ENCODE measurements around the gene ATF6B.
"Not testable (repeated sequence)": the region's sequence is repeated elsewhere in the genome, so short reads cannot be mapped to it uniquely, and the experiment has no call there.

ATF6B gene

GRCh38 chr6:32146287-32146686, 18.2 kb upstream of the ATF6B start:
- ChIA-PET CTCF (interaction anchor here (0.9 to 1.6 kb wide), 2 partner anchors 10 to 16 kb away, joined by 4 read pairs; partner anchors contain the start of gene FKBPL), POLR2A (interaction anchor here (0.6 kb wide), 1 partner anchor 564 kb away, joined by 3 read pairs; no protein-coding TSS in a partner anchor)
- no peaks in the 10 kb centered on the region for H3K36me3 ChIP-seq (ENCODE audit: control insufficient read depth in 4 of 4, insufficient read depth in 4 of 4, low read length in 3 of 4)
- peaks cover 0 to 21% (median 9%) of the 10 kb centered on the region in 4 experiments for H3K4me1 ChIP-seq (ENCODE audit: control extremely low read depth in 1 of 4, control insufficient read depth in 4 of 4, insufficient read depth in 4 of 4, low read length in 3 of 4)
- H3K27me3 ChIP-seq (replicated peaks in 2 of 5; ENCODE audit: control insufficient read depth in 4 of 5, insufficient read depth in 5 of 5, low read length in 4 of 5): peaks cover 5 to 32% (median 22%) of the 10 kb centered on the region in 5 experiments
- DNase-seq: no peak
- H3K4me3 ChIP-seq (ENCODE audit: control insufficient read depth in 1 of 7, extremely low read depth in 1 of 7, insufficient read depth in 4 of 7, low read depth in 2 of 7, low read length in 6 of 7): no peak overlapping the region
- no peak overlapping the region for H3K27ac ChIP-seq (ENCODE audit: insufficient read depth in 1 of 2, low read depth in 1 of 2, low read length in 2 of 2, poor library complexity in 1 of 2, severe bottlenecking in 2 of 2)
- 100% methylated on average over 1 of the region's 1 CpG for WGBS (ENCODE audit: insufficient coverage)
- no peaks in the 10 kb centered on the region for H3K9me3 ChIP-seq (ENCODE audit: control extremely low read depth in 1 of 5, control insufficient read depth in 4 of 5, insufficient read depth in 2 of 5, low read depth in 1 of 5, low read length in 4 of 5)

- H3K9me3 ChIP-seq (ENCODE audit: control extremely low read depth in 1 of 5, control insufficient read depth in 4 of 5, insufficient read depth in 2 of 5, low read depth in 1 of 5, low read length in 4 of 5): not testable (repeated sequence)
- CTCF ChIA-PET: interaction anchor here (1.0 to 2.1 kb wide), 3 partner anchors 13 to 51 kb away, joined by 4 to 8 read pairs (median 5); no protein-coding TSS in a partner anchor
Observed at GRCh38 chr6:32144238-32144637, 16.2 kb upstream of the ATF6B start.

GRCh38 chr6:32140420-32141046, 12.5 kb upstream of the ATF6B start:
- no peaks in the 10 kb centered on the region for H3K36me3 ChIP-seq (ENCODE audit: control insufficient read depth in 4 of 4, insufficient read depth in 4 of 4, low read length in 3 of 4)
- no peaks in the 10 kb centered on the region for H3K4me1 ChIP-seq (ENCODE audit: control extremely low read depth in 1 of 4, control insufficient read depth in 4 of 4, insufficient read depth in 4 of 4, low read length in 3 of 4)
- POLR2A ChIA-PET: no interaction called here
- 89% methylated on average over 5 of the region's 5 CpGs for WGBS (ENCODE audit: insufficient coverage)
- CTCF ChIA-PET: interaction anchor here (0.6 kb wide), 1 partner anchor 798 kb away, joined by 3 read pairs; no protein-coding TSS in a partner anchor
- no peak for DNase-seq
- no peaks in the 10 kb centered on the region for H3K9me3 ChIP-seq (ENCODE audit: control extremely low read depth in 1 of 5, control insufficient read depth in 4 of 5, insufficient read depth in 2 of 5, low read depth in 1 of 5, low read length in 4 of 5)
- no peak overlapping the region for H3K4me3 ChIP-seq (ENCODE audit: control insufficient read depth in 1 of 7, extremely low read depth in 1 of 7, insufficient read depth in 4 of 7, low read depth in 2 of 7, low read length in 6 of 7)
- no peak overlapping the region for H3K27ac ChIP-seq (ENCODE audit: insufficient read depth in 1 of 2, low read depth in 1 of 2, low read length in 2 of 2, poor library complexity in 1 of 2, severe bottlenecking in 2 of 2)
- H3K27me3 ChIP-seq (replicated peaks in 2 of 5; ENCODE audit: control insufficient read depth in 4 of 5, insufficient read depth in 5 of 5, low read length in 4 of 5): no peaks in the 10 kb centered on the region

More at GRCh38 chr6:32144238-32144637, 16.2 kb upstream of the ATF6B start:
- POLR2A ChIA-PET; H3K36me3 ChIP-seq (ENCODE audit: control insufficient read depth in 4 of 4, insufficient read depth in 4 of 4, low read length in 3 of 4); H3K4me3 ChIP-seq (ENCODE audit: control insufficient read depth in 1 of 7, extremely low read depth in 1 of 7, insufficient read depth in 4 of 7, low read depth in 2 of 7, low read length in 6 of 7); H3K27ac ChIP-seq (ENCODE audit: insufficient read depth in 1 of 2, low read depth in 1 of 2, low read length in 2 of 2, poor library complexity in 1 of 2, severe bottlenecking in 2 of 2); DNase-seq: not testable (repeated sequence)
- 92% methylated on average over 4 of the region's 7 CpGs for WGBS (ENCODE audit: insufficient coverage)
- Histone ChIP-seq H3K4me1 (ENCODE audit: control extremely low read depth in 1 of 4, control insufficient read depth in 4 of 4, insufficient read depth in 4 of 4, low read length in 3 of 4) (peaks cover 0 to 13% (median 8%) of the 10 kb centered on the region in 4 experiments), H3K27me3 (replicated peaks in 2 of 5; ENCODE audit: control insufficient read depth in 4 of 5, insufficient read depth in 5 of 5, low read length in 4 of 5) (peaks cover 2 to 20% (median 10%) of the 10 kb centered on the region in 5 experiments)

- 87% methylated on average over 3 of the region's 5 CpGs for WGBS (ENCODE audit: insufficient coverage)
- Histone ChIP-seq H3K27me3 (replicated peaks in 2 of 5; ENCODE audit: control insufficient read depth in 4 of 5, insufficient read depth in 5 of 5, low read length in 4 of 5) (no peaks in the 10 kb centered on the region), H3K9me3 (ENCODE audit: control extremely low read depth in 1 of 5, control insufficient read depth in 4 of 5, insufficient read depth in 2 of 5, low read depth in 1 of 5, low read length in 4 of 5) (no peaks in the 10 kb centered on the region), H3K36me3 (ENCODE audit: control insufficient read depth in 4 of 4, insufficient read depth in 4 of 4, low read length in 3 of 4) (no peaks in the 10 kb centered on the region), H3K4me3 (ENCODE audit: control insufficient read depth in 1 of 7, extremely low read depth in 1 of 7, insufficient read depth in 4 of 7, low read depth in 2 of 7, low read length in 6 of 7) (no peak overlapping the region), H3K27ac (ENCODE audit: insufficient read depth in 1 of 2, low read depth in 1 of 2, low read length in 2 of 2, poor library complexity in 1 of 2, severe bottlenecking in 2 of 2) (no peak overlapping the region), H3K4me1 (ENCODE audit: control extremely low read depth in 1 of 4, control insufficient read depth in 4 of 4, insufficient read depth in 4 of 4, low read length in 3 of 4) (no peaks in the 10 kb centered on the region)
- DNase-seq: no peak
- POLR2A ChIA-PET: no interaction called here
- CTCF ChIA-PET: no interaction called here
Observed at GRCh38 chr6:32139590-32139989, 11.5 kb upstream of the ATF6B start.

DNA sequence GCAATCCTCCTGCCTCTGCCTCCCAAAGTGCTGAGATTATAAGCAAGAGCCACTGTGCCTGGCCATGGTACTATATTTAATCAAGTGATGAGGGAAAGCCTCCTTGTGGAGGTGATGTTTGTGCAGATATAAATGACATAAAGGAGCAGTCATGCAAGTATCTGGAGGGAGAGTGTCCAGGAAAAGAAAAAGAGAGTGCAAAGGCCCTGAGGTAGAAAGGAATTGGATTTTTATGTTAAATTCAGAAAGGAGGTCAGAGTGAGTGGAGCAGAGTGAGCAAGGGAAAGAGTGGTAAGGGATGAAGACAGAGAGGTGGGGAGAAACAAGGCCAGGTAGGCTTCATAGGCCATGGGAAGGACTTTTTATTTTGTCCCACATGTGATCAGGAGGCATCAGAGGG, 9.4 kb upstream of the ATF6B start:
- POLR2A ChIA-PET: no interaction called here
- CTCF ChIA-PET: interaction anchor here (0.9 to 1.0 kb wide), 2 partner anchors 12 to 20 kb away, joined by 3 to 4 read pairs; no protein-coding TSS in a partner anchor
- no peak overlapping the region for H3K4me3 ChIP-seq (ENCODE audit: control insufficient read depth in 1 of 7, extremely low read depth in 1 of 7, insufficient read depth in 4 of 7, low read depth in 2 of 7, low read length in 6 of 7)
- no peaks in the 10 kb centered on the region for H3K36me3 ChIP-seq (ENCODE audit: control insufficient read depth in 4 of 4, insufficient read depth in 4 of 4, low read length in 3 of 4)
- H3K4me1 ChIP-seq (ENCODE audit: control extremely low read depth in 1 of 4, control insufficient read depth in 4 of 4, insufficient read depth in 4 of 4, low read length in 3 of 4): no peaks in the 10 kb centered on the region
- H3K27ac ChIP-seq (ENCODE audit: insufficient read depth in 1 of 2, low read depth in 1 of 2, low read length in 2 of 2, poor library complexity in 1 of 2, severe bottlenecking in 2 of 2): no peak overlapping the region
- no peaks in the 10 kb centered on the region for H3K9me3 ChIP-seq (ENCODE audit: control extremely low read depth in 1 of 5, control insufficient read depth in 4 of 5, insufficient read depth in 2 of 5, low read depth in 1 of 5, low read length in 4 of 5)
- no peak for DNase-seq
- peaks cover 0 to 5% (median 0%) of the 10 kb centered on the region in 5 experiments for H3K27me3 ChIP-seq (replicated peaks in 2 of 5; ENCODE audit: control insufficient read depth in 4 of 5, insufficient read depth in 5 of 5, low read length in 4 of 5)

- Histone ChIP-seq H3K27me3 (replicated peaks in 2 of 5; ENCODE audit: control insufficient read depth in 4 of 5, insufficient read depth in 5 of 5, low read length in 4 of 5) (peaks cover 0 to 5% (median 0%) of the 10 kb centered on the region in 5 experiments), H3K9me3 (ENCODE audit: control extremely low read depth in 1 of 5, control insufficient read depth in 4 of 5, insufficient read depth in 2 of 5, low read depth in 1 of 5, low read length in 4 of 5) (no peaks in the 10 kb centered on the region), H3K27ac (ENCODE audit: insufficient read depth in 1 of 2, low read depth in 1 of 2, low read length in 2 of 2, poor library complexity in 1 of 2, severe bottlenecking in 2 of 2) (no peak overlapping the region), H3K4me1 (ENCODE audit: control extremely low read depth in 1 of 4, control insufficient read depth in 4 of 4, insufficient read depth in 4 of 4, low read length in 3 of 4) (peaks cover 0 to 14% (median 11%) of the 10 kb centered on the region in 4 experiments), H3K36me3 (ENCODE audit: control insufficient read depth in 4 of 4, insufficient read depth in 4 of 4, low read length in 3 of 4) (no peaks in the 10 kb centered on the region), H3K4me3 (ENCODE audit: control insufficient read depth in 1 of 7, extremely low read depth in 1 of 7, insufficient read depth in 4 of 7, low read depth in 2 of 7, low read length in 6 of 7) (no peak overlapping the region)
- ChIA-PET CTCF (interaction anchor here (1.5 kb wide), 1 partner anchor 15 kb away, joined by 3 read pairs; no protein-coding TSS in a partner anchor), POLR2A (no interaction called here)
- no CpG with 5 or more reads among the region's 4 CpGs for WGBS (ENCODE audit: insufficient coverage)
- DNase-seq: no peak
Observed at GRCh38 chr6:32133786-32134185, 5.7 kb upstream of the ATF6B start.

GRCh38 chr6:32132110-32132509, 4.1 kb upstream of the ATF6B start:
- H3K9me3 ChIP-seq (ENCODE audit: control extremely low read depth in 1 of 5, control insufficient read depth in 4 of 5, insufficient read depth in 2 of 5, low read depth in 1 of 5, low read length in 4 of 5): no peaks in the 10 kb centered on the region
- no peak overlapping the region for H3K27ac ChIP-seq (ENCODE audit: insufficient read depth in 1 of 2, low read depth in 1 of 2, low read length in 2 of 2, poor library complexity in 1 of 2, severe bottlenecking in 2 of 2)
- no peaks in the 10 kb centered on the region for H3K36me3 ChIP-seq (ENCODE audit: control insufficient read depth in 4 of 4, insufficient read depth in 4 of 4, low read length in 3 of 4)
- no peak for DNase-seq
- CTCF ChIA-PET: interaction anchor here (2.1 kb wide), 1 partner anchor 13 kb away, joined by 8 read pairs; no protein-coding TSS in a partner anchor
- H3K4me3 ChIP-seq (ENCODE audit: control insufficient read depth in 1 of 7, extremely low read depth in 1 of 7, insufficient read depth in 4 of 7, low read depth in 2 of 7, low read length in 6 of 7): no peak overlapping the region
- H3K4me1 ChIP-seq (ENCODE audit: control extremely low read depth in 1 of 4, control insufficient read depth in 4 of 4, insufficient read depth in 4 of 4, low read length in 3 of 4): peaks cover 0 to 24% (median 21%) of the 10 kb centered on the region in 4 experiments
- peaks cover 0 to 5% (median 0%) of the 10 kb centered on the region in 5 experiments for H3K27me3 ChIP-seq (replicated peaks in 2 of 5; ENCODE audit: control insufficient read depth in 4 of 5, insufficient read depth in 5 of 5, low read length in 4 of 5)
- POLR2A ChIA-PET: no interaction called here

Measured in common myeloid progenitor, CD34-positive (primary cell).